Sigmoid colon (tissue), 7 donors: ENCODE results near the gene CMKLR1. TPM values are rescaled to one million over a fixed set of nuclear protein-coding genes. Genes with fewer than 3 reads are reported as not detected.

Experiments
- DNase-seq: peaks from one replicate; pipeline ENCODE4 v3.0.0-alpha.2; 2019
- H3K27ac ChIP-seq, 4 donors: fragments of 200-600 bp; sonication (generic); one replicate each; pipeline ENCODE4 v1.5.1; 2016 to 2019; ENCODE audit warnings: mild to moderate bottlenecking in 1 of 4
- H3K27me3 ChIP-seq, 3 donors: fragments of 200-600 bp; sonication (generic); one replicate each; pipeline ENCODE4 v1.5.1; 2019; ENCODE audit warnings: mild to moderate bottlenecking in 1 of 3
- H3K36me3 ChIP-seq, 4 donors: fragments of 200-600 bp; sonication (generic); one replicate each; pipeline ENCODE4 v1.5.1; 2016 to 2019
- H3K4me1 ChIP-seq, 4 donors: fragments of 200-600 bp; sonication (generic); one replicate each; pipeline ENCODE4 v1.5.1; 2017 to 2019
- H3K4me3 ChIP-seq, 4 donors: fragments of 200-600 bp; sonication (generic); one replicate each; pipeline ENCODE4 v1.5.1; 2017 to 2019; ENCODE audit warnings: mild to moderate bottlenecking in 2 of 4, moderate library complexity in 1 of 4
- H3K9me3 ChIP-seq, 4 donors: fragments of 200-600 bp in 3 of 4; sonication (generic) in 3 of 4; one replicate each; pipeline versions ENCODE4 v1.5.1 to v1.6.1; 2013 to 2019
- EP300 ChIP-seq, 4 donors: sonication (generic); formaldehyde crosslinking; IDR thresholded peaks; one replicate each; pipeline ENCODE4 v1.6.1; 2017; ENCODE audit warnings: antibody characterized with exemption in 4 of 4
- POLR2A ChIP-seq, 2 donors: fragments of 450-650 bp; IDR thresholded peaks; one replicate each; pipeline ENCODE4 v1.6.1; 2016; ENCODE audit warnings: antibody characterized with exemption in 2 of 2, mild to moderate bottlenecking in 2 of 2, moderate library complexity in 2 of 2
- POLR2AphosphoS5 ChIP-seq, 4 donors: sonication (generic); formaldehyde crosslinking; IDR thresholded peaks; one replicate each; pipeline ENCODE4 v1.6.1; 2017; ENCODE audit warnings: antibody characterized with exemption in 4 of 4
- WGBS, 2 donors: extraction: QIAGEN DNeasy Blood & Tissue Kit; methylation state at CpG; one replicate each; pipeline ENCODE4 v1.1.7; 2013; 5-methylcytosine and 5-hydroxymethylcytosine counted together
- intact Hi-C: fragments of 100-400 bp; cut with DNase I; formaldehyde crosslinking; loops from one replicate; pipeline ENCODE4 v1.15.1; 2023
- polyA plus RNA-seq, 3 donors: library from polyadenylated mRNA; stranded (reverse); fragments of 200-250 nt; gene quantifications; one replicate each; pipeline ENCODE4 v1.2.3, GENCODE V29; 2013
- total RNA-seq, 4 donors: library from RNA; depleted of rRNA; stranded (reverse); fragments of >200 nt; gene quantifications; one replicate each; pipeline ENCODE4 v1.1.0, GENCODE V29; 2016
- TF ChIP-seq, protein P1 (sequence below), 4 experiments: fragments of 450-650 bp in 3 of 4; fragments of 200-600 bp in 1 of 4; IDR thresholded peaks; one replicate each; pipeline ENCODE4 v1.5.1; 2016 to 2019; ENCODE audit warnings: antibody characterized with exemption in 4 of 4, mild to moderate bottlenecking in 3 of 4, moderate library complexity in 2 of 4
- donor health status: healthy with polysubstance abuse.
- donor health status: Bipolar disorder and iron deficiency.
- donor health status: healthy.

The CMKLR1 gene
- total and polyA plus RNA-seq, 7 donors = 3.0 to 14.8 (median 10.0) TPM

DNA sequence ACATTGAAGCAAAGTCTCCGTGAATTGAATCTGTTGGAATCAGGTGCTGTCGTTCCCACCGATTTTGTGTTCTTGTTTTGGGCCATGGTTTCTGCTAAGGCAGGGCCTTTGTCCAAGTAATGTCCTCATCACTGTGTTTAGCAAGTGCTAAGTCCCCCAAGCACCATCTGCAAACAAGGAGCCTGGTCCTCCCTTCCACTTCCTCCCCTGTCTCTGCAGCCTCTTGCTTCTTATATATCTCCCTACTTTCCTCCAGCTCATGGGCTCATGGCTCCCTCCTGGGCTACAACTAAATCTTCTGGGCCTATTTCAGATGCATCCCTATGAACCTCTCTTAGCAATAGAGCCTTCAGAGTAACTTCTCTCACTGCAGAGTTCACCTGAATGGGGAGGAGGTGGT lies 25.8 kb upstream of the CMKLR1 start:
- Histone ChIP-seq H3K36me3 (no peaks in the 10 kb centered on the region), H3K27me3 (no peaks in the 10 kb centered on the region), H3K4me1 (no peaks in the 10 kb centered on the region), H3K4me3 (no peak overlapping the region), H3K9me3 (no peaks in the 10 kb centered on the region), H3K27ac (no peak overlapping the region)
- no peak for DNase-seq
- intact Hi-C loops = no loop called here
- WGBS, 2 donors = 89 to 93% methylated on average over 3 of the region's 3 CpGs
- no peak for TF ChIP-seq POLR2AphosphoS5 (IDR thresholded peaks at IDR 0.05)
- TF ChIP-seq POLR2A (IDR thresholded peaks at IDR 0.05) = no peak
- TF ChIP-seq, protein P1, sequence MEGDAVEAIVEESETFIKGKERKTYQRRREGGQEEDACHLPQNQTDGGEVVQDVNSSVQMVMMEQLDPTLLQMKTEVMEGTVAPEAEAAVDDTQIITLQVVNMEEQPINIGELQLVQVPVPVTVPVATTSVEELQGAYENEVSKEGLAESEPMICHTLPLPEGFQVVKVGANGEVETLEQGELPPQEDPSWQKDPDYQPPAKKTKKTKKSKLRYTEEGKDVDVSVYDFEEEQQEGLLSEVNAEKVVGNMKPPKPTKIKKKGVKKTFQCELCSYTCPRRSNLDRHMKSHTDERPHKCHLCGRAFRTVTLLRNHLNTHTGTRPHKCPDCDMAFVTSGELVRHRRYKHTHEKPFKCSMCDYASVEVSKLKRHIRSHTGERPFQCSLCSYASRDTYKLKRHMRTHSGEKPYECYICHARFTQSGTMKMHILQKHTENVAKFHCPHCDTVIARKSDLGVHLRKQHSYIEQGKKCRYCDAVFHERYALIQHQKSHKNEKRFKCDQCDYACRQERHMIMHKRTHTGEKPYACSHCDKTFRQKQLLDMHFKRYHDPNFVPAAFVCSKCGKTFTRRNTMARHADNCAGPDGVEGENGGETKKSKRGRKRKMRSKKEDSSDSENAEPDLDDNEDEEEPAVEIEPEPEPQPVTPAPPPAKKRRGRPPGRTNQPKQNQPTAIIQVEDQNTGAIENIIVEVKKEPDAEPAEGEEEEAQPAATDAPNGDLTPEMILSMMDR (IDR thresholded peaks at IDR 0.05) = no peak
- no peak for TF ChIP-seq EP300 (IDR thresholded peaks at IDR 0.05)

DNA sequence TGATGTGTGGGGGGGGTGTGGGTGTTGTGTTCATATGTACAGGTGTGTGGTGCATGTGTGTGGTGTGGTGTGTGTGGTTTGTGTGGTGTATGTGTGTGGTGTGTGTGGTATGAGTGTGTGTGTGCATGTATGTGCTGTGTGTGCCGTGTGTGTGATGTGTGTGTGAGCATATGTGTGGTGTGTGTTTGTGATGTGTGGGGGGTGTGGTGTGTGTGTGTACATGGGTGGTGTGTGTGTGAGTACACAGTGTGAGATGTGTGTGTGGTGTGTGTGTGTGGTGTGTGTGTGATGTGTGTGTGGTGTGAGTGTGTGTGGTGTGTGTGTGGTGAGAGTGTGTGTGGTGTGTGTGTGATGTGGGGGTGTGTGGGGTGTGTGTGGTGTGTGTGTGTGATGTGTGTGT lies 24.5 kb upstream of the CMKLR1 start:
- TF ChIP-seq POLR2AphosphoS5 (IDR thresholded peaks at IDR 0.05) = no peak
- TF ChIP-seq POLR2A (IDR thresholded peaks at IDR 0.05) = no peak
- TF ChIP-seq, protein P1 (IDR thresholded peaks at IDR 0.05) = no peak
- no peak for TF ChIP-seq EP300 (IDR thresholded peaks at IDR 0.05)
- Histone ChIP-seq H3K27ac (no peak overlapping the region), H3K4me3 (no peak overlapping the region), H3K27me3 (no peaks in the 10 kb centered on the region), H3K4me1 (no peaks in the 10 kb centered on the region), H3K9me3 (no peaks in the 10 kb centered on the region), H3K36me3 (no peaks in the 10 kb centered on the region)
- no peak for DNase-seq
- intact Hi-C loops = no loop called here
- 49 to 90% methylated on average over 1 of the region's 1 CpG for WGBS, 2 donors

DNA sequence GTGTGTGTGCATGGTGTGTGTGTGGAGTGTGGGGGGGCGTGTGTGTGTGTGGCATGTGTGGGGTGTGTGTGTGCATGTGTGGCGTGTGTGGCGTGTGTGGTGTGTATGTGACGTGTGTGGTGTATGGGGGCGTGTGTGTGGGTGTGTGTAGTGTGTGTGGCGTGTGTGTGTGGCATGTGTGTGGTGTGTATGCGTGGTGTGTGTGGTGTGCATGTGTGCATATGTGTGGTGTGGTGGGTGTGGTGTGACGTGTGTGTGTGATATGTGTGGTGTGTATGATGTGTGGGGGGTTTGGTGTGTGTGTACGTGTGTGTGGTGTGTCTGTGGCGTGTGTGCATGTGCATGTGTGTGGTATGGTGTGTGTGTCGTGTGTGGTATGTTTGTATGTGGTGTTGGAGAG lies 24.1 kb upstream of the CMKLR1 start:
- Histone ChIP-seq H3K36me3 (no peaks in the 10 kb centered on the region), H3K4me1 (no peaks in the 10 kb centered on the region), H3K27me3 (no peaks in the 10 kb centered on the region), H3K27ac (no peak overlapping the region), H3K4me3 (no peak overlapping the region), H3K9me3 (no peaks in the 10 kb centered on the region)
- intact Hi-C loops = no loop called here
- no peak for DNase-seq
- TF ChIP-seq EP300 (IDR thresholded peaks at IDR 0.05) (no peak), POLR2A (IDR thresholded peaks at IDR 0.05) (no peak), POLR2AphosphoS5 (IDR thresholded peaks at IDR 0.05) (no peak)
- TF ChIP-seq, protein P1 (IDR thresholded peaks at IDR 0.05) = no peak
- 89 to 90% methylated on average over 11 of the region's 11 CpGs for WGBS, 2 donors

DNA sequence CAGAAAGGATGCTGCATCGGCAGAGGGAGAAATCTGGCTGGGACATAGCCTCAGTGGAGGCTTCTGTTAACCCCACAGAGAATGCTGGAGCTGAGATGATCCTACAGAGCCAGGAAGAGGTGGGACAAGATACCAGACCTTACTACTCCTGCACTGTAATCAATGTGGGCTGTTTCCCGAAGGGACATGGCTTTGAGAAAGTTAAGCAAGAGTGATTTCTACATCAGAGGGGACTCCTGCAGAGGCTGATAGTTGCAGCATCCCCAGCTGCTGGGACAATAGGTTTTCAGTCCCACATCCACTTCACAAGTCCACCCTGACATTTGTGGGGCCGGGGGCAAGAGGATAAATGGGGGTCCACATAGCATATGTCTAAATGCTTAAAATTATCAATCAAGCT lies 22.5 kb upstream of the CMKLR1 start:
- WGBS, 2 donors = 56 to 75% methylated on average over 3 of the region's 3 CpGs
- TF ChIP-seq, protein P1 (IDR thresholded peaks at IDR 0.05) = no peak
- TF ChIP-seq POLR2A (IDR thresholded peaks at IDR 0.05) (no peak), EP300 (IDR thresholded peaks at IDR 0.05) (no peak), POLR2AphosphoS5 (IDR thresholded peaks at IDR 0.05) (no peak)

DNA sequence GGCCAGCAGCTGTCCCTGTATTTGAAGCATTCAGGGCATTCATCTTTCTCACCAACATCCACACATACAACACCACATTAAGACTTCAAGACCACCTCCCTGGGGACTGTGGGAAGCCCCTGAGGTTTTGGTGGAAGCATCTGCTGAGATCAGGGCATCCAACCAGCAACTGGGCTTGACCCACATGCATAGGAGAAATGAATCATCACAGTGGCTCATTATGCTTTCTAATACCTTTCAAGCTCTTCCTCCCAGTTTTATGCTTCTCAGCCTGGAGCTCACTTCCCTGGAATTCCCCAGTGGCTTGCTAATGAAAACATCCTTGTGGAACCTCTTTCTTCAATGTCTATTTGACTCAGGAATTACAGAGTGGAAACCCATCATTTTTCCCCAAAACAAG lies 21.4 kb upstream of the CMKLR1 start:
- Histone ChIP-seq H3K27ac (no peak overlapping the region), H3K36me3 (no peaks in the 10 kb centered on the region), H3K9me3 (no peaks in the 10 kb centered on the region), H3K27me3 (no peaks in the 10 kb centered on the region), H3K4me3 (no peak overlapping the region), H3K4me1 (no peaks in the 10 kb centered on the region)
- TF ChIP-seq POLR2A (IDR thresholded peaks at IDR 0.05) = no peak
- TF ChIP-seq, protein P1 (IDR thresholded peaks at IDR 0.05) = no peak
- DNase-seq = no peak
- intact Hi-C loops = no loop called here

More for the DNA sequence above, 22.5 kb upstream of the CMKLR1 start:
- no peak for DNase-seq
- H3K9me3 ChIP-seq = no peaks in the 10 kb centered on the region
- H3K4me3 ChIP-seq = no peak overlapping the region
- no peaks in the 10 kb centered on the region for H3K36me3 ChIP-seq
- no peaks in the 10 kb centered on the region for H3K4me1 ChIP-seq
- no peak overlapping the region for H3K27ac ChIP-seq
- H3K27me3 ChIP-seq = no peaks in the 10 kb centered on the region
- intact Hi-C loops = no loop called here
